Right ventricle myocardium superior (tissue), 1 donor: Measurements from ENCODE around the gene GLRX. TPM values are rescaled to one million over a fixed set of nuclear protein-coding genes. Genes with fewer than 3 reads are reported as not detected.
"Not testable (repeated sequence)": the region's sequence is repeated elsewhere in the genome, so short reads cannot be mapped to it uniquely, and the experiment has no call there.

Source experiments
- ATAC-seq: fragments of 200-7000 bp; cut with Tn5 transposase; one replicate; pipeline ENCODE4 v1.9.1; 2020; ENCODE audit warnings: mild to moderate bottlenecking; ENCODE audit not compliant: poor library complexity
- DNase-seq: peaks from one replicate; pipeline ENCODE4 v3.0.0-alpha.2; 2020
- intact Hi-C: fragments of 100-400 bp; cut with DNase I; formaldehyde crosslinking; loops from one replicate; pipeline ENCODE4 v1.11.2; 2022
- long read RNA-seq: library from polyadenylated mRNA; unstranded; transcript quantifications from one replicate; pipeline ENCODE4 v2.0.0, GENCODE V29; 2021
- total RNA-seq: library from RNA; stranded (reverse); fragmentation: NEBNext Ultra II Directional; extraction: Animal tissue kit (Norgen Biotek cat#: 25700); gene quantifications from one replicate; pipeline ENCODE4 v1.2.1, GENCODE V29; 2021
- donor health status: DM: no; HTN: yes; CAD: no; lungs with severe emphysema.

Gene GLRX
- 104 TPM for total RNA-seq
- long read RNA-seq, transcript GLRX-201 (3 exons, 1,211 nt), result major isoform, 77 of 89 reads
- long read RNA-seq, partial matches to known transcripts, result 0 of 89 reads
- long read RNA-seq, other reads (novel, unspliced or antisense), result 5 of 89 reads

- intact Hi-C loops, result no loop called here
- peak; percentile 82 for ATAC-seq
- DNase-seq, result peak; percentile 76
Measured at GRCh38 chr5:95822542-95823181, at the start of gene GLRX. Gene GLRX, minus strand, starts transcription at chr5:95822726. Its CDS starts 64 bp downstream, at chr5:95822662.

GRCh38 chr5:95871146-95871806 lies 48.8 kb upstream of the GLRX start:
- intact Hi-C loops, result loop anchor here (10.0 kb wide), 1 partner anchor 734 kb away; no protein-coding TSS in a partner anchor
- no peak for DNase-seq
- no peak for ATAC-seq

GRCh38 chr5:95870105-95870672 lies 47.7 kb upstream of the GLRX start:
- intact Hi-C loops, result loop anchor here (10.0 kb wide), 1 partner anchor 735 kb away; no protein-coding TSS in a partner anchor
- ATAC-seq (no peak), DNase-seq (no peak)

GRCh38 chr5:95869173-95869855 lies 46.8 kb upstream of the GLRX start:
- not testable (repeated sequence) for ATAC-seq, DNase-seq
- intact Hi-C loops, result loop anchor here (10.0 kb wide), 1 partner anchor 365 kb away; no protein-coding TSS in a partner anchor

GRCh38 chr5:95868136-95868535 lies 45.6 kb upstream of the GLRX start:
- ATAC-seq (no peak), DNase-seq (no peak)
- intact Hi-C loops, result loop anchor here (10.0 kb wide), 1 partner anchor 367 kb away; no protein-coding TSS in a partner anchor

GRCh38 chr5:95866435-95867040 lies 44.0 kb upstream of the GLRX start:
- no peak for ATAC-seq
- intact Hi-C loops, result loop anchor here (10.0 kb wide), 1 partner anchor 368 kb away; no protein-coding TSS in a partner anchor
- no peak for DNase-seq

- ATAC-seq (no peak), DNase-seq (no peak)
- intact Hi-C loops, result loop anchor here (10.0 kb wide), 1 partner anchor 370 kb away; no protein-coding TSS in a partner anchor
Measured at GRCh38 chr5:95864944-95865504, 42.5 kb upstream of the GLRX start.

- DNase-seq (no peak), ATAC-seq (no peak)
- intact Hi-C loops, result loop anchor here (10.0 kb wide), 1 partner anchor 370 kb away; no protein-coding TSS in a partner anchor
Measured at GRCh38 chr5:95864456-95864855, 41.9 kb upstream of the GLRX start.

- DNase-seq, result no peak
- peak; percentile 35 for ATAC-seq
- intact Hi-C loops, result loop anchor here (10.0 kb wide), 1 partner anchor 371 kb away; no protein-coding TSS in a partner anchor
Measured at GRCh38 chr5:95863383-95863757, 40.8 kb upstream of the GLRX start.

- no peak for DNase-seq
- no peak for ATAC-seq
- intact Hi-C loops, result loop anchor here (10.0 kb wide), 1 partner anchor 372 kb away; no protein-coding TSS in a partner anchor
Measured at GRCh38 chr5:95862671-95863382, 40.3 kb upstream of the GLRX start.

GRCh38 chr5:95861864-95862561 lies 39.5 kb upstream of the GLRX start:
- DNase-seq (no peak), ATAC-seq (no peak)
- intact Hi-C loops, result loop anchor here (10.0 kb wide), 1 partner anchor 373 kb away; no protein-coding TSS in a partner anchor

GRCh38 chr5:95861221-95861863 lies 38.8 kb upstream of the GLRX start:
- DNase-seq (peak; percentile 73), ATAC-seq (peak; percentile 26)
- intact Hi-C loops, result loop anchor here (10.0 kb wide), 1 partner anchor 373 kb away; no protein-coding TSS in a partner anchor

- DNase-seq, result no peak
- intact Hi-C loops, result loop anchor here (2.0 to 10.0 kb wide), 3 partner anchors 99 to 477 kb away; no protein-coding TSS in a partner anchor
- no peak for ATAC-seq
Measured at GRCh38 chr5:95859661-95860060, 37.1 kb upstream of the GLRX start.

- ATAC-seq, result peak; percentile 77
- intact Hi-C loops, result loop anchor here (2.0 kb wide), 2 partner anchors 100 to 478 kb away; no protein-coding TSS in a partner anchor
- peak; percentile 92 for DNase-seq
Measured at GRCh38 chr5:95858661-95859595, 36.4 kb upstream of the GLRX start.

GRCh38 chr5:95858023-95858461 lies 35.5 kb upstream of the GLRX start:
- ATAC-seq (peak; percentile 51), DNase-seq (peak; percentile 62)
- intact Hi-C loops, result loop anchor here (2.0 kb wide), 2 partner anchors 101 to 479 kb away; no protein-coding TSS in a partner anchor
